HG02938 (cell line): ENCODE data around the gene RNFT2.

Source experiments
- ATAC-seq: cut with Tn5 transposase; IDR thresholded peaks from one replicate; pipeline ENCODE4 v1.9.1; 2021; ENCODE audit warnings: mild to moderate bottlenecking, moderate library complexity; ENCODE audit not compliant: unreplicated experiment

RNFT2 gene

GRCh38 chr12:116709768-116710167, 28.3 kb upstream of the RNFT2 start:
- no peak for ATAC-seq

GRCh38 chr12:116710370-116711150, 27.6 kb upstream of the RNFT2 start:
- no peak for ATAC-seq

- no peak for ATAC-seq
These were observed 25.4 kb upstream of the RNFT2 start for GRCh38 chr12:116712458-116713303.

GRCh38 chr12:116713527-116713926, 24.6 kb upstream of the RNFT2 start:
- no peak for ATAC-seq

- ATAC-seq: no peak
These were observed 23.9 kb upstream of the RNFT2 start for GRCh38 chr12:116714175-116714574.

GRCh38 chr12:116717466-116718437, 20.4 kb upstream of the RNFT2 start:
- ATAC-seq: no peak

- ATAC-seq: no peak
These were observed 19.3 kb upstream of the RNFT2 start for GRCh38 chr12:116718655-116719454.

- ATAC-seq: no peak
These were observed 18.2 kb upstream of the RNFT2 start for GRCh38 chr12:116719731-116720528.

GRCh38 chr12:116722245-116722644, 15.9 kb upstream of the RNFT2 start:
- no peak for ATAC-seq

- no peak for ATAC-seq
These were observed 11.4 kb upstream of the RNFT2 start for GRCh38 chr12:116726694-116727093.

- ATAC-seq: no peak
These were observed 10.9 kb upstream of the RNFT2 start for GRCh38 chr12:116727261-116727660.

GRCh38 chr12:116727891-116728290, 10.2 kb upstream of the RNFT2 start:
- no peak for ATAC-seq

- ATAC-seq: no peak
These were observed 6.3 kb upstream of the RNFT2 start for GRCh38 chr12:116731801-116732200.

GRCh38 chr12:116734156-116734768, 3.9 kb upstream of the RNFT2 start:
- ATAC-seq: no peak

GRCh38 chr12:116735084-116735483, 3.0 kb upstream of the RNFT2 start:
- ATAC-seq: no peak

- no peak for ATAC-seq
These were observed 2.0 kb upstream of the RNFT2 start for GRCh38 chr12:116735951-116736599.

- no peak for ATAC-seq
These were observed 947 bp upstream of the RNFT2 start for GRCh38 chr12:116736962-116737773.
